Activated CD4-positive, alpha-beta T cell treated with anti-CD3 and anti-CD28 coated beads, Interleukin-2, Interleukin-6, amounts not matched to agents 100 ng/mL and 50 ng/mL, durations not matched to agents 16 hours and 8 hours (primary cell): ENCODE data around the gene MIS18BP1.
"Not testable (repeated sequence)": the region's sequence is repeated elsewhere in the genome, so short reads cannot be mapped to it uniquely, and the experiment has no call there.

ENCODE experiments used
- DNase-seq: peaks from one replicate; pipeline ENCODE4 v3.0.0-alpha.2; 2020

MIS18BP1 gene

GRCh38 chr14:45253070-45253753, at the start of gene MIS18BP1:
Gene MIS18BP1 (minus strand): TSS chr14:45253202. CDS start chr14:45247286, 5,916 bp downstream.
- peak; percentile 97 for DNase-seq

DNA sequence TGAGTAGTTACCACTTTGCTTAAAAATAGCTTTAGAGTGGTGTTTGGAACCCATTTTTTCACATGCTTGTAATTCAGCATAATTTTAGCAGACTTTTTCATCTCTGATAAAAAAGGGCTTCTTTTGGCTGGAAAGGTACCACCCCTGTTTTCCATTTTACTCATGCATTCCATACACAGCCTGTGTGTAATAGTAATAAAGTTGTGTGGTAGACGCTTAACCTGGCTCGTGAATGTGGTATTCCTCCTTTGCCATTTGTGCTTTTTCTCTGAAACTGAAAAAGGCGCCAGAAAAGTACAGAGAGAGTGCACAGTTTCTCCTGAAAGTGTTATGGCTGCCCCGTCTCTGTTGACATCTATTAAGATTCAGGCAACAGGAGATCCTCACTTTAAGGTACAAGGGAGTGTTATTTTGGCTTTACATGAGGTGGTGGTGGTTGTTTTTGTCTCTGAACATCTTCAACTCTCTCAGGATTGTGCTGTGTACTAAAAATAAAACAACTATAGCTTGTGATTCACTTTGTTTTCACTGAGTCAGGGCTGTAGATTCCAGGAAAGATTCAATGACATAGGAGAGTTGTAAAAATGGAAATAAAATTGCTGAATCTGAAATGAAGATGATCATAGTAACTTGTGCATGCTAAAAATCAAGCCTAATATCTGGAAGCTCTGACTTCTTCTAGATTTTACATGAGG, 45.6 kb upstream of the MIS18BP1 start:
- peak; percentile 31 for DNase-seq

DNA sequence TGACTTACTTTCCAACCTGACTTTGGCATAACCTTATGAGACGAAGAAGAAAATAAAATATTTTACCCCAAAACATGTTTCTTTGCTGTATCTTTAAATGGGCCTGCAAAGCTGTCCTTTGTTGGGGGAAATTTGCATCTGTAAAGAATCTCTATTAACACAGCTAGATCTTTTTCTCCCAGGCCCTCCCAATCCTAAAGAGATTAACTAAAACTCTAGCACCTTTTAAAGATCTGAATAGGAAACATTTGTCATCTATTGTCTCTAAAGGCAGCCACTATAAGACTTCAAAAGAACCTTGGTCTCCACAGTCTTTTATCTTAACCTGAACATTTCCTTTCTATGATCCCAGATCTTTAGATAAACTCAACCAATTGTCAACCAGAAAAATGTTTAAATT, 41.8 kb upstream of the MIS18BP1 start:
- not testable (repeated sequence) for DNase-seq

DNA sequence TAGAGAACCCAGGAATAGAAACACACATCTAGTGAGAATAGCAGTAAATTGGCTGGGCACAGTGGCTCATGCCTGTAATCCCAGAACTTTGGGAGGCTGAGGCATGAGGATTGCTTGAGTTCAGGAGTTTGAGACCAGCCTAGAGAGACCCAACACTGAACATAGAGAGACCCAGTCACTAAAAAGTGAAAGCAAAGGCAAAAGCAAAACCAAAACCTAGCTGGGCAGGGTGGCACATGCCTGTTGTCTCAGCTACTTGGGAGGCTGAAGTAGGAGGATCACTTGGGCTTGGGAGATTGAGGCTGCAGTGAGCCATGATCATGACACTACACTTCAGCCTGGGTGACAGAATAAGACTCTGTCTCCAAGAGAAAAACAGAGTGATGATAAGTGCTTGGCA, 37.5 kb upstream of the MIS18BP1 start:
- peak; percentile 13 for DNase-seq

- peak; percentile 4 for DNase-seq
These were observed 34.6 kb upstream of the MIS18BP1 start for GRCh38 chr14:45287610-45288009.

DNA sequence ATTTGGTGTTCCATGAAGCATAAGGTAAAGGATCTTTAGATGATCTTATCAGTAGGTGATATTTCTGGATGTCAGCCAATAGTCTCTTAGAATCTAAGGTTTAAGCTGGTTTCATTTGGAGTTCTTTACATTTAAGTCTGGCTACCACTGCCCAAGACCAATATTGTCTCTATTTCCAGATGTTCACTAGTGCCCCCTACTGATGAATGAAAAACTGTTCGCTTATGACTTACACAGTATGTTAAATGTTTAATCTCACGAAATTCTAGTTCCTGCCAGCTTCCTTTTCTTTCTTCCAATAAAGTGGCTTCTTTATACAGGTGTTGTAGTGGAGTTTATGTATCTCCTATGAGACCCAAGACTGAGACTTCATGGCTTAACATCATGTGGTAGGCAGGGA, 31.8 kb upstream of the MIS18BP1 start:
- DNase-seq: no peak

DNA sequence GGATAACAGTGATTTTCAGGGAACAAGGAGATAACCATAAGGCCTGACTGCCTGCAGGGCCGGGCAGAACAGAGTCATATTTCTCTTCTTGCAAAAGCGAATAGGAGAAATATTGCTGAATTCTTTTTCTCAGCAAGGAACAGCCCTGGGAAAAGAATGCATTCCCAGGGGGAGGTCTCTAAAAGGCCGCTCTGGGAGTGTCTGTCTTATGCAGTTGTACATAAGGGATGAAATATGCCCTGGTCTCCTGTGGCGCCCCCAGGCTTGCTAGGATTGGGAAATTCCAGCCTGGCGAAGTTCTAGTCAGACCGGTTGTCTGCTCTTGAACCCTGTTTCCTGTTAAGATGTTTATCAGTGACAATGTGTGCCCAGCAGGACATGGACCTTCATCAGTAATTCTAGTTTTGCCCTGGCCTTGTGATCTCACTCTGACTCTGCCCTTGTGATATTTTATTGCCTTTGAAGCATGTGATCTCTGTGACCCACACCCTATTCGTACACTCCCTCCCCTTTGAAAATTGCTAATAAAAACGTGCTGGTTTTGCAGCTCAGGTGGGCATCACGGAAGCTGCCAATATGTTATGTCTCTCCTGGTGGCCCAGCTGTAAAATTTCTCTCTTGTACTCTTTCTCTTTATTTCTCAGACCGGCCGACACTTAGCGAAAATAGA, 28.9 kb upstream of the MIS18BP1 start:
- not testable (repeated sequence) for DNase-seq

- DNase-seq: no peak
These were observed 19.0 kb upstream of the MIS18BP1 start for GRCh38 chr14:45271858-45272537.

GRCh38 chr14:45270031-45270430, 17.0 kb upstream of the MIS18BP1 start:
- no peak for DNase-seq

GRCh38 chr14:45267071-45267470, 14.1 kb upstream of the MIS18BP1 start:
- no peak for DNase-seq

DNA sequence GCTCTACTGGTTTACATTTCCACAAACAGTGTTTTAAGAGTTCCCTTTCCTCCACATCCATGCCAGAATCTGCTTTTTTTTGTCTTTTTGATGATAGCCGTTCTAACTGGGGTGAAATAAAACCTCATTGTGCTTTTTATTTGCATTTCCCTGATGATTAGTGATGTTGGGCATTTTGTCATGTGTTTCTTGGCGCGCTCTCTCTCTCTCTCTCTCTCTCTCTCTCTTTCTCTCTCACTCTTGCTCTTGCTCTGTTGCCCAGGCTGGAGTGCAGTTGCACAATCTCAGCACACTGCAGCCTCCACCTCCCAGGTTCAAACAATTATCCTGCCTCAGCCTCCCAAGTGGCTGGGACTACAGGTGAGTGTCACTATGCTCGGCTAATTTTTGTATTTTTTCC, 9.6 kb upstream of the MIS18BP1 start:
- DNase-seq: no peak

GRCh38 chr14:45261209-45261608, 8.2 kb upstream of the MIS18BP1 start:
- DNase-seq: no peak

GRCh38 chr14:45258805-45259204, 5.8 kb upstream of the MIS18BP1 start:
- no peak for DNase-seq

- no peak for DNase-seq
These were observed 5.1 kb upstream of the MIS18BP1 start for GRCh38 chr14:45258073-45258472.

GRCh38 chr14:45254771-45255170, 1.8 kb upstream of the MIS18BP1 start:
- DNase-seq: no peak

GRCh38 chr14:45253754-45254310, 830 bp upstream of the MIS18BP1 start:
- DNase-seq: no peak

DNA sequence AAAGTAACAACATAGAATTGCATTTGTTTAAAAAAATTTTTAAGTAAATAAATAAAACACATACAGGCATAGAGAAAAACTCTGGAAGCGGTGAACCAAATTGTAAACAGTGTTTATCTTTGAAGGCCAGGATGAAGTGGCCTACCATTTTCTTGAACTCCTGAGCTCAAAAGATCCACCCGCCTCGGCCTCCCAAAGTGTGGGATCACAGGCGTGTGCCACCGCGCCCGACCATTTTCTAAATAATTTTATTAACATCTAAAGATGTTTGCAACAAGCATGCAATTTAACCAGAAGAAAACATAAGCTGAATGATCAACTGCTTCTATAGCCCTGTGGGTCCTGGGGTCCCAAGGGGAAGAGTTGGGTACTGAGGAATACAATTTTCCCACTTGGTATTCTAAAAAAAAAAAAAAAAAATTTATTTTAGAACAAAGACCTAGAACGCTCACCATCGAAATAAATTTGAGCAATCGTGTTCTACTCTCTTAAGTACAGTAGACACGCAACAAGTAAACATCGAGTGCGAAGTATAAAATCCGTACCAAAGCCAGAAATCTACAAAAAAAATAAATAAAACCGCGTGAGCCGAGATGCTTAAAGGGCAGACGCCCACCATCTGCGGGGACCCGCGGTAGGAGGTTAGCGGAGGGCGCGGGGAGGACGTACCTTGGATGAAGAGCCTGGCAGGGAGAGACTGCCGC, 484 bp downstream of the MIS18BP1 start:
- DNase-seq: peak; percentile 30

DNA sequence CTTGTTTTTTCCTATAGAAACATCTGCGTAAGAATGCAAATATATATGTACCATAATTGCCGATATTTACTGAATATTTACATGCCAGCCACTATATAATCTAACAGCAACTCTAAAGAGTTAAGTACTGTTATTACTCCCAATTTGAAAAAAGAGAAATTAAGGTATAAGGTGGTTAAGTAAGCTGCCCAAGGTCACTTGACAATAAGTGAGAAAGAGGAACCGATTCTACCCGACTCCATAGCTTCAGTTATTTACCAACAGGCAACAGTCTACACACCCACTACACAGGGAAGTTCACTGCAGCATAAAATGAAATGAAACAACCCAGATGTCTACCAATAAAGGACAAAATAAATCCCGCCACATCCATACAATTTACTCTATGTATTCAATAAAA, 1.1 kb downstream of the MIS18BP1 start:
- DNase-seq: peak; percentile 38

GRCh38 chr14:45249856-45250575, 3.0 kb downstream of the MIS18BP1 start:
- peak; percentile 32 for DNase-seq

DNA sequence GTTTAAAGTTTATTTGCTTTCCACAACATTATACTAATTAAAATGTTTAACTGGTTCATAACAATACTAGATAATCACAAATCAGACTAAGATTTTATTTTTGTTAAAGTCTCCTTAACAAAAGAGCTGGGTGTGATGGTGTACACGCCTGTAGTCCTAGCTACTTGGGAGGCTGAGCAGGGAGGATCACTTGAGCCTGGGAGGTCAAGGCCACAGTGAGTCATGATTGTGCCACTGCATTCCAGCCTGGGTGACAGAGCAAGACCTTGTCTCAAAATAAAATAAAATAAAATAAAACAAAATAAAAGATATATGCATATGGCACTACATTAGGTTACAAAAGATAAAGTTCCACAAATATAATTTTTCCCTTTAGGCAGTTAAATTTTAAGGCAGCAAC, 5.6 kb downstream of the MIS18BP1 start:
- DNase-seq: no peak

GRCh38 chr14:45246691-45247090, 6.3 kb downstream of the MIS18BP1 start:
- DNase-seq: peak; percentile 55

DNA sequence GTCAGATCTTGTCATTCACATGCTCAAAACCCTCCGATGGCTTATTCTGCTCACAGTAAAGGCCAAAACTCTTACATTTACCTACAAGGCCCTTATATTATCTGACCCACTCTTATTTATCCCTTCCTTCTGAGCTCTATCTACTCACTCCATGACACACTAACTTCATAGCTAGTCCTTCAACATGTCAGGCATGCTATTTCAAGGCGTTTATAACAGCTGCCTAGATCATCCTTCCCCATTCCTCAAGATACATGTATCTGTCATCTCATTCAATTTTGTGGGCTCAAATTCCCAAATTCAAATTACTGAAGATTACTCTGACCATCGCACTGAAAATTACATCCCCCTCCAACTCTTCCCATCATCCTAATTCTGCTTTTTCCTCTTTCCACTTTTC, 6.9 kb downstream of the MIS18BP1 start:
- DNase-seq: no peak
